Measurements from ENCODE around the gene TEX35.
"Not testable (repeated sequence)": the region's sequence is repeated elsewhere in the genome, so short reads cannot be mapped to it uniquely, and the experiment has no call there.

TEX35 gene

GRCh38 chr1:178541379-178541778 is 28.5 kb downstream of the TEX35 start:
- DNase-seq (ENCODE audit: low read depth in 2 of 2): no peak

GRCh38 chr1:178541829-178542553 is 29.1 kb downstream of the TEX35 start:
- DNase-seq (ENCODE audit: low read depth in 2 of 2): peak; percentile 5 to 27

GRCh38 chr1:178542554-178543289 is 29.8 kb downstream of the TEX35 start:
- peak; percentile 83 to 84 for DNase-seq (ENCODE audit: low read depth in 2 of 2)

- DNase-seq (ENCODE audit: low read depth in 2 of 2): no peak
Measured at GRCh38 chr1:178543290-178543607, 30.3 kb downstream of the TEX35 start.

GRCh38 chr1:178544531-178544930 is 31.6 kb downstream of the TEX35 start:
- no peak for DNase-seq (ENCODE audit: low read depth in 2 of 2)

GRCh38 chr1:178548108-178548507 is 35.2 kb downstream of the TEX35 start:
- no peak for DNase-seq (ENCODE audit: low read depth in 2 of 2)

- no peak for DNase-seq (ENCODE audit: low read depth in 2 of 2)
Measured at GRCh38 chr1:178551307-178551706, 38.4 kb downstream of the TEX35 start.

GRCh38 chr1:178551940-178552339 is 39.0 kb downstream of the TEX35 start:
- no peak for DNase-seq (ENCODE audit: low read depth in 2 of 2)

GRCh38 chr1:178552856-178553255 is 39.9 kb downstream of the TEX35 start:
- DNase-seq (ENCODE audit: low read depth in 2 of 2): no peak

GRCh38 chr1:178554351-178554750 is 41.4 kb downstream of the TEX35 start:
- not testable (repeated sequence) for DNase-seq (ENCODE audit: low read depth in 2 of 2)

GRCh38 chr1:178555613-178556012 is 42.7 kb downstream of the TEX35 start:
- not testable (repeated sequence) for DNase-seq (ENCODE audit: low read depth in 2 of 2)

- DNase-seq (ENCODE audit: low read depth in 2 of 2): not testable (repeated sequence)
Measured at GRCh38 chr1:178558816-178559215, 45.9 kb downstream of the TEX35 start.

- DNase-seq (ENCODE audit: low read depth in 2 of 2): no peak
Measured at GRCh38 chr1:178560871-178561376, 48.0 kb downstream of the TEX35 start.

GRCh38 chr1:178563099-178563820 is 50.4 kb downstream of the TEX35 start:
- DNase-seq (ENCODE audit: low read depth in 2 of 2): no peak

GRCh38 chr1:178564086-178564782 is 51.3 kb downstream of the TEX35 start:
- DNase-seq (ENCODE audit: low read depth in 2 of 2): no peak

- no peak for DNase-seq (ENCODE audit: low read depth in 2 of 2)
Measured at GRCh38 chr1:178564783-178565180, 51.9 kb downstream of the TEX35 start.

GRCh38 chr1:178565586-178565985 is 52.7 kb downstream of the TEX35 start:
- no peak for DNase-seq (ENCODE audit: low read depth in 2 of 2)

- no peak for DNase-seq (ENCODE audit: low read depth in 2 of 2)
Measured at GRCh38 chr1:178566187-178566586, 53.3 kb downstream of the TEX35 start.

- no peak for DNase-seq (ENCODE audit: low read depth in 2 of 2)
Measured at GRCh38 chr1:178571807-178572206, 58.9 kb downstream of the TEX35 start.
